ENCODE data around the gene SFSWAP. TPM values are rescaled to one million over a fixed set of nuclear protein-coding genes. Genes with fewer than 3 reads are reported as not detected.

The SFSWAP gene
- polyA plus RNA-seq, 1 donor from 2014 or later = 56.6 TPM

- Histone ChIP-seq H3K27me3 (ENCODE audit: insufficient read depth, low read depth, low read length) (no peaks in the 10 kb centered on the region), H4K20me1 (ENCODE audit: insufficient read depth) (no peaks in the 10 kb centered on the region), H3K9me3 (ENCODE audit: low read length) (no peaks in the 10 kb centered on the region), H3K9me2 (ENCODE audit: insufficient read depth, low read length) (no peaks in the 10 kb centered on the region), H3K79me2 (replicated peaks; ENCODE audit: insufficient read depth, low read length) (no peaks in the 10 kb centered on the region), H3K36me3 (ENCODE audit: insufficient read depth, low read length) (no peaks in the 10 kb centered on the region), H3K9ac (ENCODE audit: low read length) (no peak overlapping the region), H3K4me3 (ENCODE audit: low read length) (no peak overlapping the region), H3F3A (ENCODE audit: insufficient read depth, low read length, poor library complexity, severe bottlenecking) (no peaks in the 10 kb centered on the region), H2AFZ (ENCODE audit: low read depth, low read length) (no peak overlapping the region), H3K4me2 (ENCODE audit: low read length) (no peak overlapping the region), H3K27ac (ENCODE audit: low read length) (no peak overlapping the region)
- TF ChIP-seq POLR2AphosphoS5 (IDR thresholded peaks at IDR 0.05) = no peak
These were observed 129.9 kb downstream of the SFSWAP start for GRCh38 chr12:131840643-131841416.

- Histone ChIP-seq H3K36me3 (ENCODE audit: insufficient read depth, low read length) (no peaks in the 10 kb centered on the region), H3K9ac (ENCODE audit: low read length) (no peak overlapping the region), H3F3A (ENCODE audit: insufficient read depth, low read length, poor library complexity, severe bottlenecking) (no peaks in the 10 kb centered on the region), H3K9me3 (ENCODE audit: low read length) (no peaks in the 10 kb centered on the region), H4K20me1 (ENCODE audit: insufficient read depth) (no peaks in the 10 kb centered on the region), H3K27ac (ENCODE audit: low read length) (no peak overlapping the region), H3K4me3 (ENCODE audit: low read length) (no peak overlapping the region), H3K79me2 (replicated peaks; ENCODE audit: insufficient read depth, low read length) (no peaks in the 10 kb centered on the region), H2AFZ (ENCODE audit: low read depth, low read length) (no peak overlapping the region), H3K9me2 (ENCODE audit: insufficient read depth, low read length) (no peaks in the 10 kb centered on the region), H3K27me3 (ENCODE audit: insufficient read depth, low read depth, low read length) (no peaks in the 10 kb centered on the region), H3K4me2 (ENCODE audit: low read length) (no peak overlapping the region)
- TF ChIP-seq POLR2AphosphoS5 (IDR thresholded peaks at IDR 0.05) = no peak
- TF ChIP-seq RAD21 (conservative IDR thresholded peaks at IDR 0.05) = no peak
- TF ChIP-seq REST (IDR thresholded peaks at IDR 0.05; ENCODE audit: borderline replicate concordance) = no peak
- no peak for TF ChIP-seq TAF1 (IDR thresholded peaks at IDR 0.05; ENCODE audit: low read depth)
- TF ChIP-seq CTCF (IDR thresholded peaks at IDR 0.05; ENCODE audit: poor library complexity, severe bottlenecking) = no peak
- TF ChIP-seq MXI1 (conservative IDR thresholded peaks at IDR 0.05; ENCODE audit: poor library complexity, severe bottlenecking) = no peak
These were observed 130.7 kb downstream of the SFSWAP start for GRCh38 chr12:131841547-131841946.

- H3K36me3 ChIP-seq (ENCODE audit: insufficient read depth, low read length) = no peaks in the 10 kb centered on the region
These were observed 131.3 kb downstream of the SFSWAP start for GRCh38 chr12:131842169-131842568.

More at GRCh38 chr12:131842169-131842568, 131.3 kb downstream of the SFSWAP start:
- no peak overlapping the region for H3K4me2 ChIP-seq (ENCODE audit: low read length)
- no peak overlapping the region for H3K4me3 ChIP-seq (ENCODE audit: low read length)
- no peaks in the 10 kb centered on the region for H3K9me3 ChIP-seq (ENCODE audit: low read length)
- H3F3A ChIP-seq (ENCODE audit: insufficient read depth, low read length, poor library complexity, severe bottlenecking) = no peaks in the 10 kb centered on the region
- no peaks in the 10 kb centered on the region for H4K20me1 ChIP-seq (ENCODE audit: insufficient read depth)
- no peaks in the 10 kb centered on the region for H3K27me3 ChIP-seq (ENCODE audit: insufficient read depth, low read depth, low read length)
- H3K9ac ChIP-seq (ENCODE audit: low read length) = no peak overlapping the region
- no peak overlapping the region for H2AFZ ChIP-seq (ENCODE audit: low read depth, low read length)
- no peak for TF ChIP-seq RAD21 (conservative IDR thresholded peaks at IDR 0.05)
- no peak for TF ChIP-seq POLR2AphosphoS5 (IDR thresholded peaks at IDR 0.05)
- no peak for TF ChIP-seq CTCF (IDR thresholded peaks at IDR 0.05; ENCODE audit: poor library complexity, severe bottlenecking)
- no peak for TF ChIP-seq EP300 (conservative IDR thresholded peaks at IDR 0.05; ENCODE audit: poor library complexity, severe bottlenecking)
- TF ChIP-seq TAF1 (IDR thresholded peaks at IDR 0.05; ENCODE audit: low read depth) = no peak
- no peak for TF ChIP-seq EZH2 (IDR thresholded peaks at IDR 0.05; ENCODE audit: borderline replicate concordance, insufficient read depth, low read length, poor library complexity, severe bottlenecking)
- no peak for TF ChIP-seq REST (IDR thresholded peaks at IDR 0.05; ENCODE audit: borderline replicate concordance)
- TF ChIP-seq SMC3 (conservative IDR thresholded peaks at IDR 0.05; ENCODE audit: poor library complexity) = no peak
- TF ChIP-seq MXI1 (conservative IDR thresholded peaks at IDR 0.05; ENCODE audit: poor library complexity, severe bottlenecking) = no peak
- H3K79me2 ChIP-seq (replicated peaks; ENCODE audit: insufficient read depth, low read length) = no peaks in the 10 kb centered on the region
- no peak overlapping the region for H3K27ac ChIP-seq (ENCODE audit: low read length)
- no peaks in the 10 kb centered on the region for H3K9me2 ChIP-seq (ENCODE audit: insufficient read depth, low read length)

Measured in neural cell (in vitro differentiated cells).